ENCODE data around the gene GTPBP8.

GTPBP8 gene

DNA sequence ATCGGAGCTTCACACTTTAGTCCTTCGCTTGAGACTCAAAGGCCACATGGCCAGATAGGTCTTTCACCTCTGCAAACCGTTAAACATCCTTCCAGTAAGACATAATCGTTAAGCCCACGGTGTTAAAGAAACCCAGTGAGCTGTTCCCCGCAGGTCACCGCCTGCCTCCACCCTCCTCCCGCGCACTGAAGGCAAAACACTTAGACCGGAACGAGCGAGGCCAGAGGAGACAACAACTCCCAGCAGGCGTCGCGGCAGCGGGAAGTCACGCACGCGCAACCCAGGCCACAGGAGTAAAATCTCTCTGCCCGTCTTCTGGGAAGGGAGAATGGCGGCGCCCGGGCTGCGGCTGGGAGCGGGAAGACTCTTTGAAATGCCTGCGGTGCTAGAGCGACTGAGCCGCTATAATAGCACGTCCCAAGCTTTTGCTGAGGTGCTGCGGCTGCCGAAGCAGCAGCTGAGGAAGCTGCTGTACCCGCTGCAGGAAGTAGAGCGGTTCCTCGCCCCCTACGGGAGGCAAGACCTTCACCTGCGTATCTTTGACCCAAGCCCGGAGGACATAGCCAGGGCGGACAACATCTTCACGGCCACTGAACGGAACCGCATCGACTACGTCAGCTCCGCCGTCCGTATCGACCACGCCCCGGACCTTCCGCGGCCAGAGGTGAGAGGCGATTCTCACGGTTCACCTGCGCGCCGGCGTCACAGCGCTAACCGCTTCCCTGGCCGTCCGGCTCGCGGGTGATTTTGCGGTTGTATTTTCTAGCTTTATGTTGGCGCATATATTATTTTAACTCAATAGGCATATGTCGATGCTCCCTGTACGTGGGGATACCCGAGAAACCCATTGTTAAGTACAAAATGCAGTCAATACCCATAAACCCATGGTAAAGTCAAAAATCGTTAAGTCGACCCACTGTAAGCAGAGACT lies at the start of gene GTPBP8:
TSS of gene GTPBP8 (plus strand) at position 313 of the 931 bp plus-strand sequence. CDS start at position 329, 16 bp downstream.
- DNase-seq (ENCODE audit: low read depth in 3 of 3) = peak; percentile 73 to 76 (median 74)

DNA sequence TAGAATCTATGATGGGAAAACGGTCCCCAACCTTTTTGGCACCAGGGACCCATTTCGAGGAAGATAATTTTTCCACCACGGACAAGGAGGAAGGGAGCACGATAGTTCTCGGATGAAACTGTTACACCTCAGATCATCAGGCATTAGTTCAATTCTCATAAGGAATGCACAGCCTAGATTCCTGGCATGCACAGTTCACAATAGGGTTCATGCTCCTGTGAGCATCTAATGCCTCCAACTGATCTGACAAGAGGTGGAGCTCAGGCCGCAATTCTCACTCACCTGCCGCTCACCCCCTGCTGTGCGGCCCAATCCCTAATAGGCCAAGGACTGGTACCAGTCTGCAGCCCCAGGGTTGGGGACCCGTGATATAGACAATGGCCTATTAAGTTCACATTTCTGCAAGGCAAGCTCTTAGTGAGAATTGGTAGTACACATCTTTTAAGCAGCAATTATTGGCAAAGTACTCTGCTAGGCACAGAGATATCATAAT lies 42.4 kb upstream of the GTPBP8 start:
- DNase-seq (ENCODE audit: low read depth in 3 of 3) = no peak

DNA sequence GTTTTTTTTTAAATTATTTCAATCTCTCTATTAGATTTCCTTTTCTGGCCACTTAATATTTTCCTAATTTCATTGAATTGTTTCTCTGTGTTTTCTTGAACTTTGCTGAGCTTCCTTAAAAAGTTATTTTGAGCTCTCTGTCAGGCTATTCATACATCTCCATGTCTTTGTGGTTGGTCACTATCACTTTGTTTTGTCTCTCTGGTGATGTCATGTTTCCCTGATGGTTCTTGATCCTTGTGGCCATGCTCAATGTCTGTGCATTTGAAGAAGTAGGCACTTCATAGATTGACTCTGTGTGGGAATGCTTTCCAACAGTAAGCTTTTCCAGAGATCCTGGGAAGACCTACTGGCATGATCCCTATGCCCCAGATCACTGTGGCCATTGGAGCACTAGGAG lies 34.4 kb upstream of the GTPBP8 start:
- no peak for DNase-seq (ENCODE audit: low read depth in 3 of 3)

GRCh38 chr3:112958811-112959560 lies 31.8 kb upstream of the GTPBP8 start:
- no peak for DNase-seq (ENCODE audit: low read depth in 3 of 3)

- DNase-seq (ENCODE audit: low read depth in 3 of 3) = no peak
Measured at GRCh38 chr3:112963683-112964082, 27.1 kb upstream of the GTPBP8 start.

DNA sequence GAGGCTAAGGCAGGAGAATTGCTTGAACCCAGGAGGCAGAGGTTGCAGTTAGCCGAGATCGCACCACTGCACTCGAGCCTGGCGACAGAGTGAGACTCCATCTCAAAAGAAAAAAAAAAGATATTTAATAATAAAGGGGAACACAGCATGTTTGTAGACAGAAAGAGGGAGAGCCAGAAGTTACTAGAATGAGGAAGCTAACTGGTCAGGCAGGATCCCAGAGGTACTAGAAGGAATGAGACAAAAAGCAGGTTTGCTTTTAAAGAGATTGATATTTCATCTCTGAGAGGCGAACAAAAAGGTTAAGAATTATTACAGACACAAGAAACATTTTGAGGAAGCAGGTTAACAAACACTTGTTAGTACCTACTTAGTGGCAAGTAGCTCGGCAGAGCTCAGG lies 25.1 kb upstream of the GTPBP8 start:
- DNase-seq (ENCODE audit: low read depth in 3 of 3) = no peak

DNA sequence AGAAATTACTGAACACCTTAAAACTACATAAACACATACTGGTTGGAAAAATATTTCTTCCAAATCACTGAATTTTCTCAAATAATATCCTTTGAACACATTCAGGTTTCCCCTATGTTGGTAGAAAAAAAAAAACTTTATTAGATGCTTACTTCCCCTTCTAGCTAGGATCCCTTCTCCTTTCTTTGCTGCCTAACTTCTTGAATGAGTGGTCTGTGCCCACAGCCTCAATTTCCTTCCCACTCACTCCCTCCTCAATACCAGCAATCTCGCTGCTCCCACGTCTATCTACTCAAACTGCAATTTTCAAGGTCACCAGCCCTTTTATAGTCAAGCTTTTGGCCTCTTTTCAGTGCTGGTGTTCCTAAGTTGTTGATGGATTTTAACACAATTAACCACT lies 24.2 kb upstream of the GTPBP8 start:
- DNase-seq (ENCODE audit: low read depth in 3 of 3) = no peak

GRCh38 chr3:112967425-112967824 lies 23.4 kb upstream of the GTPBP8 start:
- no peak for DNase-seq (ENCODE audit: low read depth in 3 of 3)

- no peak for DNase-seq (ENCODE audit: low read depth in 3 of 3)
Measured at GRCh38 chr3:112967828-112968227, 23.0 kb upstream of the GTPBP8 start.

- DNase-seq (ENCODE audit: low read depth in 3 of 3) = no peak
Measured at GRCh38 chr3:112972158-112972557, 18.6 kb upstream of the GTPBP8 start.

DNA sequence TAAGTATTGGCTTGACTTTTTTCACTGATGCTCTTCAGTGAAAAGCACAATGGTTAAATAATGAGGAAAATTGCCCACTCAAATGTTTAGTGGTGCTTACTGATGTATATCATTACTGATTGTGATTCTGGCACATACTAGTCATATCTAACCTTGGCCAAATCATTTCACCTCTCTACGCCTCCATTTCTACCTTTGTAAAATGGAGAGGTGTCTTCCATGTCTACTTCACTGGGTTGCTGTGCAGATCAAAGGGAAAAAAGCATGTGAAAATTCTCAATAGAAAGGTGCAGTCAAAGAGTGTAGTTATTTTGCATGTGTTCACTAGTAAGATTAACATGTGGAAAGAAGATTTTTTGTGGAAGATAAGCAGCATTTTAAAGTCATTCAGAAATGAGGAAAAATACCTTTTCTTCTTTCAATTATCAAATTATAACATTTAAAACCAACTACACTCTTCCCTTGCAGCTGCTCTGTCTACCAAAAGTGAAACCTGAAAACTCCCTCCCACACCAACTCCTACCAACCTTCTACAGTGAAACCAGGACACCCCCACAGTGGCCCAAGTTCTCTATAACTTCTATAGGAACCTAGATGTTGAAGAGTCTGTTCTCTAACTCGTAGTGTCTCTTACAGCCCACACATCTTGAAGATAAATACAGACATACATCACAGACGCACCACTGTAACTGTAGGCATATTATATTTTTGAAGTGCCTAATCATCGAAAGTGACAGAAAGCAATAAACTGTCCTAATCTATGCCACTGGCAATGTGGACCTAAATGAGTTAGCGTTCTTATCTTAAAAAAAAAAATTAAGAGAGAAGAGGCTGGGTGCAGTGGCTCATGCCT lies 17.2 kb upstream of the GTPBP8 start:
- peak in 2 of 3 experiments; percentile 22 to 53 for DNase-seq (ENCODE audit: low read depth in 3 of 3)

DNA sequence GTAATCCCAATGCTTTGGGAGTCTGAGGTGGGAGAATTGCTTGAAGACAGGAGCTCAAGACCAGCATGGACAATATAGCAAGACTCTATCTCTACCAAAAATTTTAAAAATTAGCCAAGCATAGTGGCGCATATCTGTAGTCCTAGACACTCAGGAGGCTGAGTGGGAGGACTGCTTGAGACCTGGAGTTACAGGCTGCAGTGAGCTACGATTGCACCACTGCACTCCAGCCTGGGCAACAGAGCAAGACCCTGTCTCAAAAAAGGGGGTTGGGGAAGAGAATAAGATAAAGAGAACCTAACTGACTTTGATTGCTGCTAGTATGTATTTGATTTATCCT lies 16.6 kb upstream of the GTPBP8 start:
- DNase-seq (ENCODE audit: low read depth in 3 of 3) = no peak

DNA sequence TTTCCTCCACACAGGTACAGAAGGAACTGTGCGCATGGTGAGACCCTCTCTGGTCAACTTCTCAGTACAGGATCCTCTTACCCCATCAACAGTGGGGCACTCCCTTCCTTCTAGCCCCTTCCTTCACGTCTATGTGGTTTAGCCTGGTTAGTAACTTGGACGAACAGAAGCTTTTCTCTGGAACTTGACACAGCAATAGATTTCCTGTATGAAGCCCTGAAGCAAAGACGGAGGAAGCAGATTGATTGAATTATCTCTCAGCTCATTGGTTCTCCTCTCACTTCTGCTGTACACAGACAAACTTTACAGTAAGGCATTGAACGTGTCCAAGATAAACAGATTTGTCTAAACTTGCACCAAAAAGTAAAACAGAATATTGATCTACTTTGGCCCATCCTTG lies 15.9 kb upstream of the GTPBP8 start, which contains the start of gene CD200R1:
TSS of gene CD200R1 (minus strand) at position 210 of the 400 bp plus-strand sequence. CDS start 246 bp downstream, outside the sequence.
- DNase-seq (ENCODE audit: low read depth in 3 of 3) = no peak

DNA sequence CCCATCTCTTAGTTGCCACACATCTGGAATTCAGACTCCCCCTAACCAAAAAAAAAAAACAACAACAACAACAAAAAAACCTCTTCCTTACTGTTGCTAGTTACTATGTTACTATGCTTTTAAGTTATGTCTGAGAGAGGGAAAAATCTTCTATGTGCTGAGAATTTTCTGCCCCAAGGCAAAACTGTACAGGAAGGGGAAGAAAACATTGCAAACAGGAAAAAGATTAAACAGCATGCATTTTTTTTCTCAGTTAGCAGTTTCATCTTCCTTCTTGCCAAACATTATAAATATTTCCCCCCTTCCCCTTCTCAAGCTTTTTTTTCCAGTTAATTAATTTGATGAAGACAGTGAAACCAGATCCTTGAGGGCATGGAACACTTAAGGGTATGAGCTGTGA lies 14.8 kb upstream of the GTPBP8 start:
- DNase-seq (ENCODE audit: low read depth in 3 of 3) = no peak

GRCh38 chr3:112976953-112977352 lies 13.8 kb upstream of the GTPBP8 start:
- DNase-seq (ENCODE audit: low read depth in 3 of 3) = no peak

DNA sequence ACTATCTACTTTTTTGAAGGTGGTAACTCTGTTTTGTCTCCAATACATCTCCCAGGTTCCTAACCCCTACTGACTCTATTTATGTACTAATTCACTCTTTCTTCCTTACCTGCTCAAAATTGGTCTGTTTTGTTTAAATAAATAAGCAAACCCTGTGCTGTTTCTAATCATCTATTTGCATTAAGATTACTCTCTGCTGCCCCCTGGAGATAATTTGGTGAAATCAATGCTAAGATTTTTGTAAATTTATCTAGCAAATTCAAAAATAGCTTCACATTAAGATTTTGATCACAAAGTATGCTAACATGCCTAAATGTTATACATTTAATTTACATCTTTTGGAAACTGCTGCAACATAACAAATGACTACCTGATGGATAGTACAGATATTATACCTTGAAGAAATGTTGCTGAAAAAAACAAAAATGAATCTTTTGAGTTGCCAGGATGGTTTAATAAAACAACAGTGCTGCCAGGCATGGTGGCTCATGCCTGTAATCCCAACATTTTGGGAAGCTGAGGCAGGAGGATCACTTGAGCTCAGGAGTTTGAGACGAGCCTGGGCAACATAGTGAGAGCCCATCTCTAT lies 11.4 kb upstream of the GTPBP8 start:
- no peak for DNase-seq (ENCODE audit: low read depth in 3 of 3)

DNA sequence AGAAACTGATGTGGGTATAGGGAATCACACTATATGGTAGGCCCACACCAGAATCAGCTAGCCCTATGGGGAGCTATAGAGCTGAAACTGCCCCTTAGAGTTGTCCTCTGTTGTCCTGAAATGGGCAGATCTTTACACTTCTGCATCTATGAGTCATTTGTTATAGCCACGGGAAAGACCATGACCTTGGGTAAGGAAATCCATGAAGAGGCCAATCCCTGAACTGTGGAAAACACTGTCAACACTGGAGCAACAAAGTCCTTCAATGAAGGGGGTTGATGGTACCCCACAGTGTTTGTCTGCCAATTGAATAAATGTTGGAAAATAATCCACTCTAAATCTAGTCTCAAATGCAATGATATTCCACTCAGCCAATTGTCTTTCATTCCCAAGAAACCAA lies 10.7 kb upstream of the GTPBP8 start:
- no peak for DNase-seq (ENCODE audit: low read depth in 3 of 3)

GRCh38 chr3:112982710-112983109 lies 8.1 kb upstream of the GTPBP8 start:
- no peak for DNase-seq (ENCODE audit: low read depth in 3 of 3)

DNA sequence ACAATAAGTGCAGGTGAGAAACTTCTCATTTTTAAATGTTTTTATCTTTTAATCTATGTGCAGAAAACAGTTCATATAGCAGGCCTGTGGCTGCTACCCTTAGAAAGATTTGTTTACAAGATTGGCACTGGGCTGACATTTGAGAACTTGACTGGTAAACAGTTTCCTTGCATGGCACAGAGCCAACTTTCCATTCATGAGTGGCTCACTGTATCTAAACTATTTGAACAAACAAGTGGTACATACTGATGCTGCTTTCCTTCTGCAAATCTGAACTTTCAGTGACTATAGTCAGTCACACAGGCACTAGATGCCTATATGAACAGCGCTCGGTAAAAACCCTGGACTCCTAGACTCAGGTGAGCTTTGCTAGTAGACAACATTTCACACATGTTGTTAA lies 6.3 kb upstream of the GTPBP8 start:
- DNase-seq (ENCODE audit: low read depth in 3 of 3) = peak in 1 of 3 experiments; percentile 30

- no peak for DNase-seq (ENCODE audit: low read depth in 3 of 3)
Measured at GRCh38 chr3:112987710-112988334, 3.0 kb upstream of the GTPBP8 start.

DNA sequence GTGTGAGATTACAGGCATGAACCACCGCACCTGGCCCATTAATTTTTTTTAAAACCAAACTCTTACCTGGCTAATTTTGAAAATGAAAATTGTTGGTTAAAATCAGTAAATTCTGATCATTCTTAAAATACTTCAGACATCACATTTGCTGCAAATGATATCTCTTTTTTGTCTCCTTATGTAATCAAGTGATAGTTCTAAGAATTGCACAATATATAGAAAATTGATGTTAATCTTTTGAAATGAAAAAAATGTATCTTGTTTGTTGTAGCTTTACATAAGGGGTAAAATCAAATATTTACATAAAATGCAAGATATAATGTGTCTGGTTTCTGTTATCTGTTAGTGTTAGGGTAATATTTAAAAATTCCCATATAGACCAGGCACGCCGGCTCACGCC lies 5.0 kb downstream of the GTPBP8 start:
- no peak for DNase-seq (ENCODE audit: low read depth in 3 of 3)

Measured in stimulated activated CD4-positive, alpha-beta T cell treated with anti-CD3 and anti-CD28 coated beads, TNF-alpha, amount 100 ng/mL, for 4 hours (primary cell).